Breast epithelium (tissue), 4 donors: Measurements from ENCODE around the gene RHEB. TPM values are rescaled to one million over a fixed set of nuclear protein-coding genes. Genes with fewer than 3 reads are reported as not detected.

Experiments
- DNase-seq, 2 donors: peaks; one replicate each; pipeline ENCODE4 v3.0.0-alpha.2; 2019; ENCODE audit warnings: low spot score in 2 of 2
- H3K27ac ChIP-seq, 2 donors: fragments of 200-600 bp; sonication (generic) in 1 of 2; one replicate each; pipeline ENCODE4 v1.5.1; 2016 to 2019; ENCODE audit warnings: mild to moderate bottlenecking in 1 of 2
- H3K27me3 ChIP-seq, 2 donors: fragments of 200-600 bp; sonication (generic) in 1 of 2; one replicate each; pipeline versions ENCODE4 v1.5.1 to v1.6.0; 2017 to 2019; ENCODE audit warnings: control low read depth in 1 of 2, mild to moderate bottlenecking in 1 of 2
- H3K36me3 ChIP-seq: fragments of 200-600 bp; one replicate; pipeline ENCODE4 v1.5.1; 2019
- H3K4me1 ChIP-seq, 2 donors: fragments of 200-600 bp; sonication (generic); one replicate each; pipeline ENCODE4 v1.5.1; 2016 to 2019; ENCODE audit warnings: control low read depth in 1 of 2
- H3K4me3 ChIP-seq, 3 donors: fragments of 200-600 bp; sonication (generic); 1 replicate in 2 of 3; 2 replicates in 1 of 3; pipeline ENCODE4 v1.5.1; 2016 to 2019; ENCODE audit warnings: mild to moderate bottlenecking in 3 of 3, moderate library complexity in 2 of 3
- H3K9me3 ChIP-seq, 2 donors: fragments of 200-600 bp; sonication (generic) in 1 of 2; one replicate each; pipeline ENCODE4 v1.5.1; 2016 to 2019; ENCODE audit warnings: control low read depth in 1 of 2
- POLR2A ChIP-seq: fragments of 450-650 bp; IDR thresholded peaks from one replicate; pipeline ENCODE4 v1.6.1; 2016; ENCODE audit warnings: antibody characterized with exemption, mild to moderate bottlenecking, moderate library complexity
- POLR2AphosphoS5 ChIP-seq, 3 donors: sonication (generic); formaldehyde crosslinking; IDR thresholded peaks; one replicate each; pipeline ENCODE4 v1.6.1; 2017; ENCODE audit warnings: antibody characterized with exemption in 3 of 3
- intact Hi-C: fragments of 100-400 bp; cut with DNase I; formaldehyde crosslinking; loops from one replicate; pipeline ENCODE4 v1.15.1; 2023; ENCODE audit warnings: low total_unique reads
- total RNA-seq, 3 donors: library from RNA; depleted of rRNA; stranded (reverse); fragments of >200 nt; gene quantifications; one replicate each; pipeline ENCODE4 v1.1.0, GENCODE V29; 2016
- TF ChIP-seq, protein P1 (sequence below), 3 donors: fragments of 450-650 bp; IDR thresholded peaks; one replicate each; pipeline ENCODE4 v1.5.1; 2016 to 2017; ENCODE audit warnings: antibody characterized with exemption in 3 of 3, mild to moderate bottlenecking in 3 of 3, moderate library complexity in 3 of 3

RHEB gene
- total RNA-seq, 3 donors from 2014 or later, result 89.3 to 99.3 (median 95.0) TPM

DNA sequence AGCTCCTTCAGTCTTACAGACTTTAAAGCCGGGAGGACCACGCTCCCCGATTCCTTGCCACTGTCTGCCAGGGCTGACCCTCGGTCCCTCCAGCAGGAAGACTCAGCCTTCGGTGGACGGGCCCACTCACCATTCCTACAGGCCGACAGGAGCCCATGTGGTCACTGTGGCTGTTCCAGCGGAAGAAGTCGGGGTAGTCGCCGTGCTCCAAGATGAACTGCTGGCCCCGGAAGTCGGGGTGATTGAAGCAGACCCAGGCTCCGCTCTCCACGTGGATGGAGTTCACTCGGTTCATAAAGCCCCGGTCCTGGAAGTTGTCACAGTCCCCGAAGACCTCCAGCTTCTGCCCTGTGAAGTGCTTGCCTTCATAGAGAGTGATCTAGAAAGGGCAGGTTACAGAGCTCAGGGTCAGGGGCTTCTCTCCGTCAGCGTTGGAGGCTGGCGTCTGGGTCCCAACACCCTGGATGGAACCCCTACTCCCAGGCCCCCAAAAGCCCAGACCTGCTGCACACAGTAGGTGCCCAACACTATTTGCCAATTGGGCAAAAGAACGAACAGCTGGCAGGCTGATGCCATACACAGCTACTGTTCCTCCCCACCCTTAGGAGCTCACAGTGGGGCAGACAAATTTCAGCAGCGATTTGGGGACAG lies 81.7 kb downstream of the RHEB start:
- TF ChIP-seq, protein P1, sequence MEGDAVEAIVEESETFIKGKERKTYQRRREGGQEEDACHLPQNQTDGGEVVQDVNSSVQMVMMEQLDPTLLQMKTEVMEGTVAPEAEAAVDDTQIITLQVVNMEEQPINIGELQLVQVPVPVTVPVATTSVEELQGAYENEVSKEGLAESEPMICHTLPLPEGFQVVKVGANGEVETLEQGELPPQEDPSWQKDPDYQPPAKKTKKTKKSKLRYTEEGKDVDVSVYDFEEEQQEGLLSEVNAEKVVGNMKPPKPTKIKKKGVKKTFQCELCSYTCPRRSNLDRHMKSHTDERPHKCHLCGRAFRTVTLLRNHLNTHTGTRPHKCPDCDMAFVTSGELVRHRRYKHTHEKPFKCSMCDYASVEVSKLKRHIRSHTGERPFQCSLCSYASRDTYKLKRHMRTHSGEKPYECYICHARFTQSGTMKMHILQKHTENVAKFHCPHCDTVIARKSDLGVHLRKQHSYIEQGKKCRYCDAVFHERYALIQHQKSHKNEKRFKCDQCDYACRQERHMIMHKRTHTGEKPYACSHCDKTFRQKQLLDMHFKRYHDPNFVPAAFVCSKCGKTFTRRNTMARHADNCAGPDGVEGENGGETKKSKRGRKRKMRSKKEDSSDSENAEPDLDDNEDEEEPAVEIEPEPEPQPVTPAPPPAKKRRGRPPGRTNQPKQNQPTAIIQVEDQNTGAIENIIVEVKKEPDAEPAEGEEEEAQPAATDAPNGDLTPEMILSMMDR (IDR thresholded peaks at IDR 0.05), result no peak
- TF ChIP-seq POLR2A (no peak), POLR2AphosphoS5 (IDR thresholded peaks at IDR 0.05) (no peak)
- Histone ChIP-seq H3K9me3 (no peaks in the 10 kb centered on the region), H3K4me3 (no peak overlapping the region), H3K27me3 (no peaks in the 10 kb centered on the region), H3K4me1 (peaks cover 10 to 17% of the 10 kb centered on the region in 2 donors), H3K27ac (peak overlapping the region; percentile 78 to 88), H3K36me3 (no peaks in the 10 kb centered on the region)
- DNase-seq, result no peak
- intact Hi-C loops, result no loop called here

DNA sequence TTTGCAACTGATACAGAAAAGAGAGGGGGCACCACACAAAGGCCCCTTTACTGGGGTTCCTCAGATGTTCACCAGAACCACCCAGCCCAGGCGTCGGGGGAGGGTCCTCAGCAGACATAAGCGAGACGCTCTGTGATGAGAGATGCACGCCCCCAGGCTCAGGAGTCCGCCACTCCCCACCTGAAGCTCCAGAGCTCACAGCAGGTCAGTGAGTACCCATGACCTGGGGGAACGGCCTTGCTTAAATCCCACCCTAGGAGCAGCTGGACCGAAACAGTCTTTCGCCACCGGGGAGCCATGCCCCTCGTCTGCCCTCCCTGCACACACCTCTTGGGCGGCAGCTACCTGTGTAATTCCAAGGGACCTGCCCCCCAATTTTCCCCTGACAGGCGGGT lies 82.5 kb downstream of the RHEB start:
- Histone ChIP-seq H3K4me1 (peaks cover 10 to 17% of the 10 kb centered on the region in 2 donors), H3K27ac (peak overlapping the region; percentile 78 to 88), H3K9me3 (no peaks in the 10 kb centered on the region), H3K27me3 (no peaks in the 10 kb centered on the region), H3K36me3 (no peaks in the 10 kb centered on the region), H3K4me3 (no peak overlapping the region)
- intact Hi-C loops, result no loop called here
- DNase-seq, result no peak
- TF ChIP-seq POLR2A (no peak), POLR2AphosphoS5 (IDR thresholded peaks at IDR 0.05) (no peak)
- TF ChIP-seq, protein P1 (IDR thresholded peaks at IDR 0.05), result no peak

DNA sequence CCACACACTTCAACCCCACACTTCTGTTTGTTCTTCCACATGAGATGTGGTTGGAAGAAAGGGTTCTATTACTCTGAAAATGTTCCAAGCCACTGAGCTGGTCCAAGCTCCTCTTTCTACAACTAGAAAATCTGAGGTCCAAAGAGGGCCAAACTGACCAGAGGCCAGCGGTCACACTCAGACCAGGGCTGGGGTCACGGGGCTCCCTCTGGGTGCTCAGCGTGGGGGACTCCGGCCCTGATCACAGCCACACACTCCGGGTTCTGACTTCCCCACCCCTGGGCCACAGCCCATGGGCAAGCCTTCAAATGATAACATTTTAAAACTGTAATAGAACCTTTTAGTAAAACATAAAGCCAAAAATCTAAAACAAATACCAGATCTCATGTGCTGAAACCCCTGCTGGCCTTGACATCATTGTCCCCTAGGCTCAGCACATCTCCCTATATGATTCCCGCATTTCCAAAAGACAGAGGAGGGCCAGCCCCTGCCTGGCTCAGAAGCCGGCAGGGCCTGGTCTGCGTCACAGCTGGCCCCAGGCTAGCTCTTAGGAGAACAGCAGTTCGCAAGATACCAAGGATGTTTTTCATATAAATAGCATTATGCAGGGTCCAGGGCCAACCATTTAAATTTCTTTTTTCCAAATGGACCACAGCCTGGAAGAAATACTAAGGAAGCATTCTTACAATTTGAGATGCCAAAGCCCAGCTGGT lies 83.1 kb downstream of the RHEB start:
- H3K4me1 ChIP-seq, result peaks cover 10 to 17% of the 10 kb centered on the region in 2 donors
- H3K27ac ChIP-seq, result peak overlapping the region; percentile 78 to 88
- no peaks in the 10 kb centered on the region for H3K27me3 ChIP-seq
- H3K4me3 ChIP-seq, result no peak overlapping the region
- H3K9me3 ChIP-seq, result no peaks in the 10 kb centered on the region
- no peaks in the 10 kb centered on the region for H3K36me3 ChIP-seq
- DNase-seq, result peak in 1 of 2 donors; percentile 70
- no peak for TF ChIP-seq POLR2AphosphoS5 (IDR thresholded peaks at IDR 0.05)
- no peak for TF ChIP-seq POLR2A
- TF ChIP-seq, protein P1 (IDR thresholded peaks at IDR 0.05), result no peak
- intact Hi-C loops, result no loop called here

DNA sequence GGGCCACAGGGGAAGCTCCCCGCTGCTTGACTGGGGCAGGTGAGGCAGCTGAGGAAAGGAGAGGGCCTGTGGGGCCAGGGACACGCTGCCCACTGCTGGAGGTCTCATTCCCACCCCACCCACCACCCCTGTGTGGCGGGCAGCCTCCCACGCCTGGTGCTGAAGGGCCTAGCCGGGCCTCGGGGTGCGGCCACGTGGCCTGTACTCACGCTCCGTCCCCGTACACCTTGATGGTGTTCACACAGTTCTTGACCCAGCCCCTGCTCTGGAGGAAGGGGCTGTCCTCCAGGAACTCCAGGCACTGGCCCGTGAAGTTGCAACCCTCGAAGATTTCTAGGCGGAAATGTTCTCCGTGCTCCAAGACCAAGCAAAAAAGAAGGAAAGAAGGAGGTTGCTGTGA lies 83.7 kb downstream of the RHEB start:
- H3K4me1 ChIP-seq, result peaks cover 10 to 14% of the 10 kb centered on the region in 2 donors
- intact Hi-C loops, result no loop called here
- H3K4me3 ChIP-seq, result no peak overlapping the region
- no peaks in the 10 kb centered on the region for H3K27me3 ChIP-seq
- no peak for DNase-seq
- no peaks in the 10 kb centered on the region for H3K36me3 ChIP-seq
- H3K9me3 ChIP-seq, result no peaks in the 10 kb centered on the region
- peak overlapping the region; percentile 78 to 88 for H3K27ac ChIP-seq
- TF ChIP-seq POLR2A (no peak), POLR2AphosphoS5 (IDR thresholded peaks at IDR 0.05) (no peak)
- TF ChIP-seq, protein P1 (IDR thresholded peaks at IDR 0.05), result no peak
